Measurements from ENCODE around the gene DNAL1.

- TF ChIP-seq CTCF (IDR thresholded peaks at IDR 0.05; ENCODE audit: low read length) (no peak), EZH2 (IDR thresholded peaks at IDR 0.05; ENCODE audit: borderline replicate concordance, low read length) (no peak)
These were observed 17.6 kb upstream of the DNAL1 start for GRCh38 chr14:73627151-73627558.
